DND-41 (cell line): Measurements from ENCODE around the gene CCDC24.

ENCODE experiments used
- EZH2 ChIP-seq: IDR thresholded peaks from 3 replicates; pipeline ENCODE4 v1.6.1; 2012; ENCODE audit warnings: borderline replicate concordance, low read depth, mild to moderate bottlenecking, moderate library complexity, low read length, inconsistent platforms; ENCODE audit not compliant: severe bottlenecking
- TF ChIP-seq, protein P1 (sequence below): IDR thresholded peaks from 2 replicates; pipeline ENCODE4 v1.5.1; 2012; ENCODE audit warnings: borderline replicate concordance, low read length, moderate library complexity, mild to moderate bottlenecking; ENCODE audit not compliant: poor library complexity, severe bottlenecking; ENCODE audit errors: extremely low read depth

DNA sequence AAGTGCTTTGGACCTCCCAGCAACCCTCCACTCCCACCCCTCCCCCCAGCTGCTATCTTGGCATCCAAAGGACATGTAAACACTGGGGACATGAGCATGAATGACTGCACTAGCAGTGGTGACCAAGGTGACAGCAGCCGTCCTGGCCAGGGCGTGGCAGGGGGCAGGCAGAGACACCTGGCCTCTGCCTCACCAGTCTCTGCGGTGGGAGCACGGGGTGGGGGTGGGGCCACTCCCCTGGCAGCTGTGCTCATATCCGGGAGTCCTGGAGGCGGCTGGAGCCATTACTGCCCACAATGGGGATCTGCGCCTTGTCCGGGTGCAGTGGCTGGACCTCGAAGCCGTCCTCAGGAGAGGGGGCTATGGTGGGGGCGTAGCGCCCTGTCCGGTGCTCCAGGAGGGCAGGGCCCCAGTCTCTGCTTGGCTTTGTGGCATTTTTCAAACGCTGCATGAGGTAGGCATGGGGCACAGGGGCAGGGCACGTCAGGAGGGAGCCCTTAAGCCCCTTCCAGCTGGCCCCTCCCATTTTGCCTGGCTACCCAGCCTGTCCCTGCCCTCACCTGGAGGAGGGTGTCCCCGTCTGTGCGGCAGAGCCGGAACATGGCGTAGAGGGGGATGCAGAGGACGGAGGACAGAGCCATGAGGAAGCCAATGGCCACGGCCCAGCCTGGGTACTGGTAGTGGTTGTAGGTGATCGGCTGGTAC, 6.0 kb downstream of the CCDC24 start:
- TF ChIP-seq, protein P1, sequence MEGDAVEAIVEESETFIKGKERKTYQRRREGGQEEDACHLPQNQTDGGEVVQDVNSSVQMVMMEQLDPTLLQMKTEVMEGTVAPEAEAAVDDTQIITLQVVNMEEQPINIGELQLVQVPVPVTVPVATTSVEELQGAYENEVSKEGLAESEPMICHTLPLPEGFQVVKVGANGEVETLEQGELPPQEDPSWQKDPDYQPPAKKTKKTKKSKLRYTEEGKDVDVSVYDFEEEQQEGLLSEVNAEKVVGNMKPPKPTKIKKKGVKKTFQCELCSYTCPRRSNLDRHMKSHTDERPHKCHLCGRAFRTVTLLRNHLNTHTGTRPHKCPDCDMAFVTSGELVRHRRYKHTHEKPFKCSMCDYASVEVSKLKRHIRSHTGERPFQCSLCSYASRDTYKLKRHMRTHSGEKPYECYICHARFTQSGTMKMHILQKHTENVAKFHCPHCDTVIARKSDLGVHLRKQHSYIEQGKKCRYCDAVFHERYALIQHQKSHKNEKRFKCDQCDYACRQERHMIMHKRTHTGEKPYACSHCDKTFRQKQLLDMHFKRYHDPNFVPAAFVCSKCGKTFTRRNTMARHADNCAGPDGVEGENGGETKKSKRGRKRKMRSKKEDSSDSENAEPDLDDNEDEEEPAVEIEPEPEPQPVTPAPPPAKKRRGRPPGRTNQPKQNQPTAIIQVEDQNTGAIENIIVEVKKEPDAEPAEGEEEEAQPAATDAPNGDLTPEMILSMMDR, result no peak
- no peak for TF ChIP-seq EZH2
